HG02588 (cell line): ENCODE data around the gene AGBL4.

Experiments used
- ATAC-seq: cut with Tn5 transposase; IDR thresholded peaks from one replicate; pipeline ENCODE4 v1.9.1; 2021; ENCODE audit warnings: mild to moderate bottlenecking, moderate library complexity; ENCODE audit not compliant: unreplicated experiment

AGBL4 gene

GRCh38 chr1:49723662-49724061 lies 300.1 kb downstream of the AGBL4 start:
- no peak for ATAC-seq

DNA sequence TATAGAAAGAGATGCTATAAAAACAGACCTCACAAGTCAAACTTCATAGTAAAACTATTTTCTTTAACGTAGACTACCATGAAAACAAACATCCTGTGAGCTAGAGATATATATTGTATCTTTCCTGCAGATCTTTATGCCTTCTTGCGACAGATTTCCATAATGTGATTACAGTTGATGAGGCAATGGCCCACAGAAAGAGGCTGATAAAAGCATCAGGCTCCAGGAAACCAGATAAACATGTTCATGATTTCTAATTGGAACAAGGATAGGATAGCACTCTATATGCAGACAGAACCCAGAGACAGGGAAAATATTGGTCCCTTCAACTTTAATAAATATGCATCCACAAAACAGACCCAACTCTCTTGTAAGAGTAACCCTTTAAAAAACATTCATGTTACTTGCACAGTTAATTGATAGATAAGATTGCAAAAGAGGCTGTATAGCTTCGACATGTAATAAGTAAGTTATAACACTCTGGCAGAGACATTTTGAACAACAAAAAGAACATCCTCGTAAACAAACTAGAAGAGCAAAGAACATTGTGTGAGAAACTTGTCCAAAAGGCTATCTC lies 329.4 kb downstream of the AGBL4 start:
- ATAC-seq: no peak

DNA sequence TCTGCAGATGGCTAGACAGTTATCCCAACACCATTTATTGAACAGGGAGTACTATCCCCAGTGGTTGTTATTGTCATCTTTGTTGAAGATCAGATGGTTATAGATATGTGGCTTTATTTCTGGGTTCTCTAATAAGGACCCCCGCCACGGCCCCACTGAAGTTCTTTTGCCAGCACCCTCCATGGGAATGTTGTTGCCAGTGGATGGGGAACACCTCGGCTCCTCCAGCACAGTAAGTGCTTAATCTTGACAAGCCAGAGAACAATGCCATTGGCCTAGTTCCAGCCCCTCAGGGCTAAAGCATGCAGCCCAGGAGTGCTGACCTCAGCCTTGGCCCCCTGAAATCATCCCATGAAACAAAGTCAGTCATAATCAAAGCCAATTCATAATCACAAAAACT lies 337.6 kb downstream of the AGBL4 start:
- ATAC-seq: no peak

DNA sequence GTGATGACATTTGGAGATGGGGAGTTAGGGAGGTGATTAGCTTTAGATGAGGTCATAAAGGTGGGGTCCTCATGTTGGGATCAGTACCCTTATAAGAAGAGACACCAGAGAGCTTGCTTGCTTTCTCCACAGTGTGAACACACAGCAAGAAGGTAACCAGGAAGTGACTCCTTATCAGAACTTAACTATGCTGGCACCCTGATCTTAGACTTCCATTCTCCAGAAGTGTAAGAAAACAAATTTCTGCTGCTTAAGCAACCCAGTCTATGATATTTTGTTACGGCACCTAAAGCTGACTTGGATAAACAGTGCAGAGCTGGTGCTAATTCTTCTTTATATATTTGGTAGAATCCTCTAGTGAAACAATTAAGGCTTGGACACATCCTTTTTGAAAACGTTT lies 346.0 kb downstream of the AGBL4 start:
- ATAC-seq: no peak

- no peak for ATAC-seq
Measured at GRCh38 chr1:49651136-49651535, 372.6 kb downstream of the AGBL4 start.

DNA sequence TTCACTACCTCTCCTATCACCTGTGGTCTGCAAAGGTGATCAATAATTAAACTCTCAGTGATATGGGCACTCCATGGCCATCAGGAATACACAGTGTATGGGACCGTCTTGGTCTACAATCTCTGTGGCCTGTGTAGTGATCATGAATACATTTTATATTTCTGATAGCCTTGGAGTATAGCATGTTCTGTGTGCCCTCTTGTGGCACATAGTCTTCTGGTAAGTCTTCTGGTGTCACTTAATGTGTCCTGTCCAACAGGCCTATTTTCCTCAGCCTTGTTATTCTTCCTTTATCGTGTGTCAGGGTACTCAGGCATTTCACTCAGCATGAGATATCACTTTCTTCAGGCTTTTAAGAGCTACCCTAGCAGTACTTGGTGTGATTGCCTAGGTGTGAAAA lies 393.6 kb downstream of the AGBL4 start:
- ATAC-seq: no peak

- ATAC-seq: no peak
Measured at GRCh38 chr1:49627781-49628180, 396.0 kb downstream of the AGBL4 start.

- no peak for ATAC-seq
Measured at GRCh38 chr1:49626472-49626871, 397.3 kb downstream of the AGBL4 start.

DNA sequence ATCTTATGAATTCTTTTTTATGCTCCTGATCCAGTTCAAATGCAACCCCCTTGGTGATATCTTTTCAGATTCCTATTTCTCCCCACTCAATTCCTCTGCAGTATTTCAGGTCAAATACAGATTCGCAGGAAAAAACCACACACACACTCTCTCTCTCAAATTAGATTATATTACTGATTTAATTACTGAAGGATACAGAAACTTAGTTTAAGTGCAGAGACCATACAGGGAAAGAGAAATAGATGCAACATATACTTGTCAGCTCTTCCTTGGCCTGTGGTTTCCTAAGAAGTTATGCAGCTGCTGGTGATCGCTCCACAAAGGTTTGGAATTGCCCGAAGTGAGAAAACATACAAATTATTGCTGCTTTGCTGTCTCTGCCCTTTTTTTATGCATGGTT lies 400.9 kb downstream of the AGBL4 start:
- no peak for ATAC-seq

- no peak for ATAC-seq
Measured at GRCh38 chr1:49606082-49606481, 417.7 kb downstream of the AGBL4 start.

GRCh38 chr1:49597436-49597835 lies 426.3 kb downstream of the AGBL4 start:
- no peak for ATAC-seq

DNA sequence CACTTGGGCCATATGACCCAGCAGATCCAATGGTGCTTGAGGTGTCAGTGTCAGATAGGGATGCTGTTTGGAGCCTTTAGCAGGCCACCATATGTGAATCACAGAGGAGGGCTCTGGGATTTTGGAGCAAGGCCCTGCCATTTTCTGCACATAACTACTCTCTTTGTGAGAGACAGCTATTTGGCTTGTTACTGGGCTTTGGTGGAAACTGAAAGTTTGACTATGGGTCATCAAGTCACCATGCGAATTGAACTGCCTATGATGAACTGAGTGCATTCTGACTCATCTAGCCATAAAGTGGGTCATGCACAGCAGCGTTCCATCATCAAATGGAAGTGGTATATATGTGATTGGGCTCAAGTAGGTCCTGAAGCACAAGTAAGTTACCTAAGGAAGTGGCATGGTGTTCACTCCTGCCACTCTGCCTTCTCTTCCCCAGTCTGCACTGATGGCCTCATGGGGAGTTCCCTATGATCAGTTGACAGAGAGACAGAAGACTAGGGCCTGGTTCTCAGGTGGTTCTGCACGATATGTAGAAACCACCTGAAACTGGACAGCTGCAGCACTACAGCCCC lies 447.3 kb downstream of the AGBL4 start:
- ATAC-seq: no peak

DNA sequence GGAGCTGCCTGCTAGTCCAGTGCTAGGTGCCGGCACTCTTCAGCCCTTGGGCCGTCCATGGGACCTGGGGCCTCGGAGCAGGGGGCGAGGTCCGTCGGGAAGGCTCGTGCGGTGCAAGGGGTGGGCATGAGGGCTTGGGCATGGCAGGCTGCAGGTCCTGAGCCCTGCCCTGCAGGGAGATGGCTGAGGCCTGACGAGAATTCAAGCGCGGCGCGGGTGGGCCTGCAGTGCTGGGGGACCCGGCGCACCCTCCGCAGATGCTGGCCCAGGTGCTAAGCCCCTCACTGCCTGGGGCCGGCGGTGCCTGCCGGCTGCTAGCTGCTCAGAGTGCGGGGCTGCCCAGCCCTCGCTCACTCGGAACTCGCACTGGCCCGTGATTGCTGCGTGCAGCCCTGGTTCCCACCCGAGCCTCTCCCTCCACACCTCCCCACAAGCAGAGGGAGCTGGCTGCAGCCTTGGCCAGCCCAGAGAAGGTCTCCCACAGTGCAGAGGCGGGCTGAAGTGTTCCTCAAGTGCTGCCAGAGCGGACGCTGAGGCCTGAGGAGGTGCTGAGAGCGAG lies 467.0 kb downstream of the AGBL4 start:
- ATAC-seq: no peak

- ATAC-seq: no peak
Measured at GRCh38 chr1:49552101-49552500, 471.7 kb downstream of the AGBL4 start.

DNA sequence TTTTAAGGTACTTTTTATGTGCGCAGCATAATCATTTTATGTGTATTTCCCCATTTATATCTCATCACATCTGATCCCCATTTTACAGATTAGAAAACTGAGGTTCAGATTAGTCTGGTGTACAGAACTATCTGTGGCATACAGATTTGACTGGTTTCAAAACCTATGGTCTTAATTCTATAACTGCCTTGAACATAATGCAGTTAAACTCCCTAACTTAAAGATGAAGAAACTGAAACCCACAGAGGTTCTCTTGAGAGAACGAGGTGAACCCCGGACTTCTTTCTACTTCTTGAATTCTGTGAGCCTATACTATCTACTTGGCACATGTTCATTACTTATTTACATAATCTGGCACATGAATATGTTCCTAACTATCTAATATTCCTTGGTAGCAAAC lies 479.1 kb downstream of the AGBL4 start:
- ATAC-seq: no peak

DNA sequence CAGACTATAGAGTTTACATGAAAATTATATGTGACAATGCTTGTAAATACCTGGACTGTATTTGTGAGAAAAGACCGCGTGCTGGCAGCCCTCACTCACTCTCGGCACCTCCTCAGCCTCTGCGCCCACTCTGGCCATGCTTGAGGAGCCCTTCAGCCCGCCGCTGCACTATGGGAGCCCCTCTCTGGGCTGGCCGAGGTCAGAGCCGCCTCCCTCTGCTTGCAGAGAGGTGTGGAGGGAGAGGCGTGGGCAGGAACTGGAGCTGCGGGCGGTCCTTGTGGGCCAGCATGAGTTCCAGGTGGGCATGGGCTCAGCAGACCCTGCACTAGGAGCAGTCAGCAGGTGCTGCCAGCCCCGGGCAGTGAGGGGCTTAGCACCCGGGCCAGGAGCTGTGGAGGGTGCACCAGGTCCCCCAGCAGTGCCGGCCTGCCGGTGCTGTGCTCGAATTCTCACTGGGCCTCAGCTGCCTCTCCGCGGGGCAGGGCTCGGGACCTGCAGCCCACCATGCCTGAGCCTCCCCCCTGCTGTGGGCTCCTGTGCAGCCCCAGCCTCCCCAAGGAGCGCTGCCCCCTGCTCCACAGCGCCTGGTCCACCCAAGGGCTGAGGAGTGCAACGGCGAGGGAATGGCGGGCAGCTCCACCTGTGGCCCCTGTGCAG lies 482.5 kb downstream of the AGBL4 start:
- ATAC-seq: no peak

DNA sequence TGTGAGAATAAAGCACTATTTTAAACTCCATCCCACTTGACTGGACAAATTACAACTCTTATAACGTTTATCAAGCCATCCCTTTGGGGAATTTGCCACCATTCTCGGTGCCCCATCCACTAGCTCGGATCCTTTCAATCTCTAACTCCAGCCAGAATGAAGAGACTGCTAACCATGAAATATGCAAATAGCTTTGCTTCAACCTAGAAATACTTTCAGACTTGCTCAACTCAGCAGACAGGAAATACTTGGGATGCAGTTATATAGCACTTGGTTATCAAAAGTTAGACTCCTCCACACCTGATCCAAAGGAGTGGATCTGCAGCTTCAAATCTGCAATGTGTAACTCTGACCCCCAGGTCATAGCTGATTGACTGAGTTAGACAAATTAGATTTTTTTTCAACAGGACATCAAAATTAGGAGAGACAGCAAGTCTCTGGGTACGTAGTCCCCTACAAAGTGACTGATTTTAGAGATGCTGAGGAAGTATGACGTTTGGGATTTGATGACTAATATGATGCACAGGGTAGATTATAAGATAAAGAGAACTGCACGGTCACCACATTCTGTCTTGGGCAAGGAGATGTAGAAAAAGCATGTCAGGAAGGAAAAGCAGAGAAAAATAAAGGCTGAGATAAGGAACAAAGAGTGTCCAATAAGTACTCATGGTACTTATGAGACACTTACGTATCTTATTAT lies 496.0 kb downstream of the AGBL4 start:
- no peak for ATAC-seq

DNA sequence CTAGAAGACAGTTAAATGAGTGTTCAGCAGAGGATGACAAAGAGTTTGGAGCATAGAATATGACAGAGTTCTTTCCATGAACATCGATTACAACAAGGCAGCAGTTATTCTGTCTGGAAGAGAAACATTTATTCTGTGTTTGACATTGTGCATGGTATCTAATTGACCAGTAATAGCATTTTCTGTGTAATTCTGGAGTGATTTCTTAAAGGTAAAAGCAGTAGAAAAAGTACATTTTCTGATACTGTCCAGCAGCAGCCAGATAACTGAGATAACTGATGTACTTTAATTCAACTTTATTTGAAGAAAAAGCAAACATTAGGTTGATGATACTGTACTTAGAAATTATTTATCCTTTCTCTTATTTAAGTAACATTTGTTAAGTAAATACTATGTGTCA lies 497.1 kb downstream of the AGBL4 start:
- no peak for ATAC-seq

GRCh38 chr1:49523764-49524163 lies 500.0 kb downstream of the AGBL4 start:
- no peak for ATAC-seq

- ATAC-seq: no peak
Measured at GRCh38 chr1:49466961-49467360, 556.8 kb downstream of the AGBL4 start.

DNA sequence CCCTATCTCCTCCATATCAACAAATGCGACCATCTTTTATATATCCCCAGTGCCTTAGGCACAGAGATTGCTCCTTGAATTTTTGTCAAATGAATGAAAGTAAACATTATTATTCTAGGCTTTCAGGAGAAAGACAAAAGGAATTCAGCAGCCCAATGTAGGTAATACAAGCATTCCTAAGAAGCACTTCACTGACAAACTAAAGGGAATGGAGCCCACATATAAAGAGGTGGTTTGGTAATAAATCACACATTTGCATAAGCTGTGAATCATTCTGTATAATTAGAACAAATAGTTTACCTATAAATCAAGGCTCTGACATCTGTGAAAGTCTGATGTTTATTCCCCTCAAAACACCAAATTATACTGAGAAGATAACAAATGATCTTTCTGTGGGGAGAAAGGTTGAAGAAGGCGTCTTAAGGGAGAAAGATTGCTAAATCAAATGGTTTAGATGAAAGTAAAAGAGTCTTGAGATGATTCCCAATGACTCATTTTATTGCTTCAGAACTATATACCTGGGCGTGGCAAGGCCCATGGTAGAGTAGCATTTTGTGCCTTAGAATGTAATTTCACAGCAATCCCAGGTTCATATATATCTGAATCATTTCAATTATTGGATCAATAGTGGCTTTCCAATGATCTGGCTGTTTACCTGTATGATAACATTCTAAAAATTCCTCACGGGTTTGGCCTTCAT lies 558.1 kb downstream of the AGBL4 start:
- ATAC-seq: no peak
